ENCODE data around the gene TBC1D30.

TBC1D30 gene

DNA sequence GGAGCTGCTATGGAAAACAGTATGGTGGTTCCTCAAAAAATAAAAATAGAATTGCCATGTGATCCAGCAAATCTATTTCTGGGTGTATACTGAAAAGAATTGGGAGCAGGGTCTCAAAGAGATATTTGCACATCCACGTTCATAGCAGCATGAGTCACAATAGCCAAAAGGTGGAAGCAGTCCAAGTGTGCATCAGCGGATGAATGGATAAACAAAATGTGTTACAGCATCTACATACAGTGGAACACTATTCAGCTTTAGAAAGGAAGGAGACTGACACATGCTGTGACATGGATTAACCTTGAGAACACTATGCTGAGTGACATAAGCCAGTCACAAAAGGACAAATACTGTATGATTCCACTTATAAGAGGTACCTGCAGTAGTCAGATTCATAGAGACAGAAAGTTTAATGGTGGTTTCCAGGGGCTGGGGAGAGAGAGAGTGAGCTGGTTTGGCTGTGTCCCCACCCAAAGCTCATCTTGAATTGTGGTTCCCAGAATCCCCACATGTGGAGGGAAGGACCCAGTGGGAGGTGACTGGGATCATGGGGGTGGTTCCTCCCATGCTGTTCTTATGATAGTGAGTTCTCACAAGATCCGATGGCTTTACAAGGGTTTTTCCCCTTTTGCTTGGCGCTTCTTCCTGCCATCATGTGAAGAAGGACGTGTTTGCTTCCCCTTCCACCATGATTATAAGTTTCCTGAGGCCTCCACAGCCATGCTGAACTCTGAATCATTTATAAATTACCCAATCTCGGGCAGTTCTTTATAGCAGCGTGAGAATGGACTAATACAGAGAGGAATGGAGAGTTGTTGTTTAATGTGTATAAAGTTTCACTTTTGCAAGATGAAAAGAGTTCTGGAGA is 17.6 kb upstream of the TBC1D30 start:
- peaks cover 36% of the 10 kb centered on the region for H3K27me3 ChIP-seq (ENCODE audit: insufficient read depth, low read length)
- no peaks in the 10 kb centered on the region for H3K36me3 ChIP-seq (ENCODE audit: insufficient read depth, low read length)
- peaks cover 11% of the 10 kb centered on the region for H3K4me1 ChIP-seq (ENCODE audit: control insufficient read depth, insufficient read depth, low read length, unreplicated experiment)
- no peak overlapping the region for H2AFZ ChIP-seq (ENCODE audit: low read length, unreplicated experiment)
- no peaks in the 10 kb centered on the region for H3K79me2 ChIP-seq (ENCODE audit: control insufficient read depth, insufficient read depth, low read length, unreplicated experiment)
- no peak overlapping the region for H3K4me3 ChIP-seq (ENCODE audit: low read depth, low read length)
- no peak overlapping the region for H3K27ac ChIP-seq (ENCODE audit: low read depth, low read length)

DNA sequence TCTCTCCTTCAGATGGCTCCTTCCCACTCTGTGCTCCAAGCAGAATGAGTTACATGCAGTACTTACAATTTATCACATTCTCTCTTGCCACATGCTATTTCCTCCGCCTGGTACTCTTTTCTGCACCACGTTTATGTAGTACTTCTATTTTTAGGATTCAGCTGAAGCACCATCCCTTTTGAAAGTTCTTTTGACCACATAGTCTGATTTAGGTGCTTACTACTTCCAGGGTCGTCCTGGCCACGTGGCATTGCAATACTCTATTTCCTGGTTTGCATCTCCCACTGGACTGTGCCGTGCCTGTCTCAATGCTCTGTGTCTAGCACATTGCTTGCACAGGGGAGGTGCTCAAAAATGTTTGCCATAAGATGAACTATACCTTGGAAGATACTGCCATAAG is 16.3 kb upstream of the TBC1D30 start:
- H3K27ac ChIP-seq (ENCODE audit: low read depth, low read length) = no peak overlapping the region
- no peak overlapping the region for H3K4me3 ChIP-seq (ENCODE audit: low read depth, low read length)
- no peaks in the 10 kb centered on the region for H3K79me2 ChIP-seq (ENCODE audit: control insufficient read depth, insufficient read depth, low read length, unreplicated experiment)
- peaks cover 11% of the 10 kb centered on the region for H3K4me1 ChIP-seq (ENCODE audit: control insufficient read depth, insufficient read depth, low read length, unreplicated experiment)
- peaks cover 40% of the 10 kb centered on the region for H3K27me3 ChIP-seq (ENCODE audit: insufficient read depth, low read length)
- H2AFZ ChIP-seq (ENCODE audit: low read length, unreplicated experiment) = no peak overlapping the region
- no peaks in the 10 kb centered on the region for H3K36me3 ChIP-seq (ENCODE audit: insufficient read depth, low read length)

GRCh38 chr12:64810831-64811230 is 13.6 kb upstream of the TBC1D30 start:
- Histone ChIP-seq H2AFZ (ENCODE audit: low read length, unreplicated experiment) (no peak overlapping the region), H3K4me1 (ENCODE audit: control insufficient read depth, insufficient read depth, low read length, unreplicated experiment) (peaks cover 11% of the 10 kb centered on the region), H3K27me3 (ENCODE audit: insufficient read depth, low read length) (peaks cover 34% of the 10 kb centered on the region), H3K27ac (ENCODE audit: low read depth, low read length) (no peak overlapping the region), H3K4me3 (ENCODE audit: low read depth, low read length) (no peak overlapping the region), H3K79me2 (ENCODE audit: control insufficient read depth, insufficient read depth, low read length, unreplicated experiment) (no peaks in the 10 kb centered on the region), H3K36me3 (ENCODE audit: insufficient read depth, low read length) (no peaks in the 10 kb centered on the region)

GRCh38 chr12:64813723-64814122 is 10.7 kb upstream of the TBC1D30 start:
- peaks cover 30% of the 10 kb centered on the region for H3K27me3 ChIP-seq (ENCODE audit: insufficient read depth, low read length)
- H2AFZ ChIP-seq (ENCODE audit: low read length, unreplicated experiment) = no peak overlapping the region
- no peaks in the 10 kb centered on the region for H3K36me3 ChIP-seq (ENCODE audit: insufficient read depth, low read length)
- no peak overlapping the region for H3K4me3 ChIP-seq (ENCODE audit: low read depth, low read length)
- H3K27ac ChIP-seq (ENCODE audit: low read depth, low read length) = no peak overlapping the region
- H3K79me2 ChIP-seq (ENCODE audit: control insufficient read depth, insufficient read depth, low read length, unreplicated experiment) = no peaks in the 10 kb centered on the region
- no peaks in the 10 kb centered on the region for H3K4me1 ChIP-seq (ENCODE audit: control insufficient read depth, insufficient read depth, low read length, unreplicated experiment)

- H2AFZ ChIP-seq (ENCODE audit: low read length, unreplicated experiment) = no peak overlapping the region
- H3K27ac ChIP-seq (ENCODE audit: low read depth, low read length) = no peak overlapping the region
- peaks cover 28% of the 10 kb centered on the region for H3K27me3 ChIP-seq (ENCODE audit: insufficient read depth, low read length)
- no peaks in the 10 kb centered on the region for H3K4me1 ChIP-seq (ENCODE audit: control insufficient read depth, insufficient read depth, low read length, unreplicated experiment)
- no peaks in the 10 kb centered on the region for H3K79me2 ChIP-seq (ENCODE audit: control insufficient read depth, insufficient read depth, low read length, unreplicated experiment)
- no peak overlapping the region for H3K4me3 ChIP-seq (ENCODE audit: low read depth, low read length)
- H3K36me3 ChIP-seq (ENCODE audit: insufficient read depth, low read length) = no peaks in the 10 kb centered on the region
These were observed 10.0 kb upstream of the TBC1D30 start for GRCh38 chr12:64814432-64814831.

DNA sequence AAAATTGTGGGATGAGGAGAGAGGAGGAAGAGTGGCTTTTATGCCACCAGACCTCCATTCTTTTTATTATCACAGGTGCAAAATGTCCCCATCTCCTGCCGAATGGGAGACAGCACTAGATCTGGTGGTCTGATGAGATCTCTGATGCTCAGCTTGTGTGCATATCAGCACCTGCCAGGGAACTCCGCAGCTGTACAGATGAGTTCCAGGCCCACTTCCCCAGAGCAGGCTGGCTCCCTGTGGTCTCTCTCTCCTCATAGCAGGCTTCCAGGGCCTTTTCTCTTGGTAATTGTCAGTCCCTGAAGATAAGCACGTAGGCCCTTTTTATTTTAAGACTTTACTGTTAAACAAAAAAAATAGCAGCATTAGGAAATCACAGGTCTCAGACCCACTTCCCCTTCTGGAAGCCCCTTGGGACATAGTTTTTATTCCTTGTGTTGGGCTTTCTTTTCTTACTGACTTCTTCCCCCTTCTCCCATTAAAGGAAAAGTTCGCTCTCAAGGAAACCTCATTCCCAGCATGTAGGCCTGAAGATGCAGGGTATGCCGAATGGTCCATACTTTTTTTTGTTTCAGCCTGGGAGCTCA is 4.5 kb upstream of the TBC1D30 start:
- H3K4me1 ChIP-seq (ENCODE audit: control insufficient read depth, insufficient read depth, low read length, unreplicated experiment) = no peaks in the 10 kb centered on the region
- no peaks in the 10 kb centered on the region for H3K36me3 ChIP-seq (ENCODE audit: insufficient read depth, low read length)
- no peak overlapping the region for H3K27ac ChIP-seq (ENCODE audit: low read depth, low read length)
- no peaks in the 10 kb centered on the region for H3K79me2 ChIP-seq (ENCODE audit: control insufficient read depth, insufficient read depth, low read length, unreplicated experiment)
- H3K4me3 ChIP-seq (ENCODE audit: low read depth, low read length) = no peak overlapping the region
- peaks cover 41% of the 10 kb centered on the region for H3K27me3 ChIP-seq (ENCODE audit: insufficient read depth, low read length)
- no peak overlapping the region for H2AFZ ChIP-seq (ENCODE audit: low read length, unreplicated experiment)

GRCh38 chr12:64820593-64820992 is 3.9 kb upstream of the TBC1D30 start:
- Histone ChIP-seq H3K27ac (ENCODE audit: low read depth, low read length) (no peak overlapping the region), H3K36me3 (ENCODE audit: insufficient read depth, low read length) (no peaks in the 10 kb centered on the region), H2AFZ (ENCODE audit: low read length, unreplicated experiment) (no peak overlapping the region), H3K79me2 (ENCODE audit: control insufficient read depth, insufficient read depth, low read length, unreplicated experiment) (no peaks in the 10 kb centered on the region), H3K27me3 (ENCODE audit: insufficient read depth, low read length) (peaks cover 48% of the 10 kb centered on the region), H3K4me3 (ENCODE audit: low read depth, low read length) (no peak overlapping the region), H3K4me1 (ENCODE audit: control insufficient read depth, insufficient read depth, low read length, unreplicated experiment) (no peaks in the 10 kb centered on the region)

DNA sequence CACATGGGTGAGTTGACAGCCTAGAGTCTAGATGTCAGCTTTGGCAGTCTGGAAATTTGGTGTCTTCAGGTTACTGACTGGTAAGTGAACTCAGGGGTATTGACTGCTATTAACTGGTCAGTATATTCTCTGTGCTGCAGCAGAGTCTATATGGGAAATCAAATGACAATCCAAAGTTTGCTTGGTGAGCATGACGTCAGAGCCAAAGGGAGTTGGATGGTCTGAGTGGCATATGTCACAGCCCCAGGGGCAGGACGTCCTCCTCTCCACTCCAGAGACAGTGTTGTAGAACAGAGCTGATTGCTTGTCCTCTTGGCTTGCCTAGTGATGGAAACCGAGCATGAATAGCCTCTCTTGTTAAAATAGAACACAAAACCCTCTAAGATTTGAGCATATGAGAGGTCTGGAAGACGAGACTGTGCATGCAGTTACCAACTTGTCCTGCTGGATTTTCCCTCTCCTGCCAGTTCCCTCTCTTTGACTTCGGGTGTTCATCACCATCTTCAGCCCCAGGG is 3.3 kb upstream of the TBC1D30 start:
- Histone ChIP-seq H3K36me3 (ENCODE audit: insufficient read depth, low read length) (no peaks in the 10 kb centered on the region), H3K27ac (ENCODE audit: low read depth, low read length) (no peak overlapping the region), H2AFZ (ENCODE audit: low read length, unreplicated experiment) (no peak overlapping the region), H3K4me1 (ENCODE audit: control insufficient read depth, insufficient read depth, low read length, unreplicated experiment) (no peaks in the 10 kb centered on the region), H3K4me3 (ENCODE audit: low read depth, low read length) (no peak overlapping the region), H3K27me3 (ENCODE audit: insufficient read depth, low read length) (peaks cover 54% of the 10 kb centered on the region), H3K79me2 (ENCODE audit: control insufficient read depth, insufficient read depth, low read length, unreplicated experiment) (no peaks in the 10 kb centered on the region)

GRCh38 chr12:64824130-64824499 is 332 bp upstream of the TBC1D30 start:
- H3K27ac ChIP-seq (ENCODE audit: low read depth, low read length) = no peak overlapping the region
- peak overlapping the region; percentile 73 for H3K4me3 ChIP-seq (ENCODE audit: low read depth, low read length)
- H3K79me2 ChIP-seq (ENCODE audit: control insufficient read depth, insufficient read depth, low read length, unreplicated experiment) = no peaks in the 10 kb centered on the region
- H3K36me3 ChIP-seq (ENCODE audit: insufficient read depth, low read length) = no peaks in the 10 kb centered on the region
- H2AFZ ChIP-seq (ENCODE audit: low read length, unreplicated experiment) = peak overlapping the region; percentile 59
- H3K4me1 ChIP-seq (ENCODE audit: control insufficient read depth, insufficient read depth, low read length, unreplicated experiment) = no peaks in the 10 kb centered on the region
- H3K27me3 ChIP-seq (ENCODE audit: insufficient read depth, low read length) = peaks cover 83% of the 10 kb centered on the region

- peak overlapping the region; percentile 73 for H3K4me3 ChIP-seq (ENCODE audit: low read depth, low read length)
- no peaks in the 10 kb centered on the region for H3K79me2 ChIP-seq (ENCODE audit: control insufficient read depth, insufficient read depth, low read length, unreplicated experiment)
- H3K27ac ChIP-seq (ENCODE audit: low read depth, low read length) = no peak overlapping the region
- no peaks in the 10 kb centered on the region for H3K4me1 ChIP-seq (ENCODE audit: control insufficient read depth, insufficient read depth, low read length, unreplicated experiment)
- H3K36me3 ChIP-seq (ENCODE audit: insufficient read depth, low read length) = no peaks in the 10 kb centered on the region
- no peak overlapping the region for H2AFZ ChIP-seq (ENCODE audit: low read length, unreplicated experiment)
- peaks cover 95% of the 10 kb centered on the region for H3K27me3 ChIP-seq (ENCODE audit: insufficient read depth, low read length)
These were observed 935 bp downstream of the TBC1D30 start for GRCh38 chr12:64825143-64826021.

Data from ACC112 (cell line).